H1 (cell line): ENCODE results near the gene CGB3. TPM values are rescaled to one million over a fixed set of nuclear protein-coding genes. Genes with fewer than 3 reads are reported as not detected.

Experiments
- CTCF ChIA-PET: fragments of 300-600 bp; sonication (Branson Sonifier 250); formaldehyde crosslinking; loops from one replicate; lab custom pipeline; 2021; ENCODE audit not compliant: partially characterized antibody; lab: Charles Lee
- POLR2A ChIA-PET: fragments of 300-600 bp; sonication (Branson Sonifier 250); formaldehyde crosslinking; loops from one replicate; lab custom pipeline; 2021; ENCODE audit warnings: inconsistent platforms; ENCODE audit not compliant: partially characterized antibody; lab: Charles Lee
- DNase-seq, 2 experiments: peaks; one replicate each; pipeline versions ENCODE4 v3.0.0 to v3.0.0-alpha.2; 2010 to 2022; ENCODE audit warnings: low spot score in 2 of 2, low read depth in 1 of 2, mixed read lengths in 1 of 2
- FAIRE-seq: peaks from 2 replicates; lab custom pipeline; 2011; peaks lifted over from hg19 to GRCh38; lab: Jason Lieb, UNC
- H2AFZ ChIP-seq: 2 replicates; pipeline ENCODE4 v1.8.1; 2012; ENCODE audit warnings: low read length, inconsistent platforms
- H2AK5ac ChIP-seq: 2 replicates; pipeline ENCODE4 v1.6.1; 2013; ENCODE audit warnings: low read depth, low read length
- H2BK120ac ChIP-seq: replicated peaks from 2 replicates; pipeline ENCODE3; 2013; ENCODE audit warnings: low read depth, low read length, inconsistent platforms
- H2BK12ac ChIP-seq: 2 replicates; pipeline ENCODE4 v1.6.1; 2013; ENCODE audit warnings: low read depth, low read length
- H2BK15ac ChIP-seq: 2 replicates; pipeline ENCODE4 v1.6.1; 2013; ENCODE audit warnings: low read length
- H2BK20ac ChIP-seq: 2 replicates; pipeline ENCODE4 v1.6.1; 2013; ENCODE audit warnings: low read length
- H2BK5ac ChIP-seq: 2 replicates; pipeline ENCODE4 v1.6.1; 2013; ENCODE audit warnings: low read depth, low read length
- H3K14ac ChIP-seq: 2 replicates; pipeline ENCODE4 v1.6.1; 2013; ENCODE audit warnings: inconsistent platforms; ENCODE audit not compliant: insufficient read length
- H3K18ac ChIP-seq: 2 replicates; pipeline ENCODE4 v1.6.1; 2013; ENCODE audit warnings: low read length; ENCODE audit errors: extremely low read depth
- H3K23ac ChIP-seq: 2 replicates; pipeline ENCODE4 v1.6.1; 2013; ENCODE audit warnings: inconsistent platforms; ENCODE audit not compliant: insufficient read length
- H3K23me2 ChIP-seq: 2 replicates; pipeline ENCODE4 v1.6.1; 2013; ENCODE audit warnings: low read depth, low read length
- H3K27ac ChIP-seq: 2 replicates; pipeline ENCODE4 v1.6.1; 2011; ENCODE audit warnings: low read depth, low read length, inconsistent platforms
- H3K27me3 ChIP-seq, 4 experiments: replicated peaks in 1 of 4; 1 replicate in 1 of 4; 2 replicates in 3 of 4; pipeline versions ENCODE4 v1.6.1 to v1.8.1; 2011 to 2013; ENCODE audit warnings: low read length in 3 of 4, mild to moderate bottlenecking in 3 of 4, inconsistent platforms in 2 of 4, mixed read lengths in 2 of 4, moderate library complexity in 1 of 4; ENCODE audit not compliant: control insufficient read depth in 3 of 4, insufficient read depth in 3 of 4; ENCODE audit errors: extremely low read depth in 1 of 4
- H3K36me3 ChIP-seq, 4 experiments: 2 replicates each; pipeline versions ENCODE4 v1.6.1 to v1.8.1; 2011 to 2013; ENCODE audit warnings: mild to moderate bottlenecking in 4 of 4, low read length in 3 of 4, moderate library complexity in 2 of 4, control low read depth in 1 of 4, inconsistent platforms in 1 of 4; ENCODE audit not compliant: insufficient read depth in 4 of 4, control insufficient read depth in 2 of 4
- H3K4ac ChIP-seq: replicated peaks from 2 replicates; pipeline ENCODE3; 2013; ENCODE audit warnings: low read length, low read depth, mixed read lengths, inconsistent platforms; ENCODE audit not compliant: insufficient read length
- H3K4me1 ChIP-seq, 4 experiments: replicated peaks in 1 of 4; 1 replicate in 1 of 4; 2 replicates in 3 of 4; pipeline versions ENCODE4 v1.6.1 to v1.8.1; 2011 to 2013; ENCODE audit warnings: low read length in 3 of 4, inconsistent platforms in 2 of 4, mixed read lengths in 1 of 4; ENCODE audit not compliant: insufficient read depth in 4 of 4, control insufficient read depth in 3 of 4
- H3K4me2 ChIP-seq, 2 experiments: 2 replicates each; pipeline versions ENCODE4 v1.6.1 to v1.8.1; 2011 to 2013; ENCODE audit warnings: low read depth in 2 of 2, low read length in 2 of 2, control low read depth in 1 of 2, inconsistent platforms in 1 of 2, mild to moderate bottlenecking in 1 of 2; ENCODE audit not compliant: insufficient read depth in 1 of 2
- H3K4me3 ChIP-seq, 4 experiments: fragments of 200-600, 300-600 bp in 1 of 4; sonication (generic), shearing (Covaris generic), sonication (Bioruptor Twin) in 1 of 4; 2 replicates each; pipeline versions ENCODE4 v1.5.1 to v1.8.1; 2011 to 2016; ENCODE audit warnings: low read length in 4 of 4, low read depth in 3 of 4, control low read depth in 2 of 4, inconsistent platforms in 2 of 4, mild to moderate bottlenecking in 2 of 4, mixed read lengths in 1 of 4, moderate library complexity in 1 of 4; ENCODE audit not compliant: insufficient read depth in 2 of 4; ENCODE audit errors: extremely low read depth in 1 of 4
- H3K56ac ChIP-seq: replicated peaks from 2 replicates; pipeline ENCODE3; 2013; ENCODE audit warnings: low read depth, mild to moderate bottlenecking, mixed read lengths, low read length, inconsistent platforms; ENCODE audit not compliant: insufficient read length
- H3K79me1 ChIP-seq: 2 replicates; pipeline ENCODE4 v1.6.1; 2013; ENCODE audit warnings: low read depth, low read length, control low read depth
- H3K79me2 ChIP-seq, 2 experiments: 2 replicates each; pipeline versions ENCODE4 v1.6.1 to v1.8.1; 2012 to 2013; ENCODE audit warnings: low read length in 2 of 2, mild to moderate bottlenecking in 2 of 2, inconsistent platforms in 1 of 2; ENCODE audit not compliant: insufficient read depth in 2 of 2, control insufficient read depth in 1 of 2
- H3K9ac ChIP-seq, 4 experiments: replicated peaks in 1 of 4; 1 replicate in 1 of 4; 2 replicates in 3 of 4; pipeline versions ENCODE4 v1.6.1 to v1.8.1; 2011 to 2013; ENCODE audit warnings: low read depth in 3 of 4, low read length in 3 of 4, control low read depth in 2 of 4, mild to moderate bottlenecking in 2 of 4, moderate library complexity in 2 of 4, inconsistent platforms in 1 of 4; ENCODE audit errors: extremely low read depth in 1 of 4
- H3K9me3 ChIP-seq, 2 experiments: 2 replicates each; pipeline versions ENCODE4 v1.6.1 to v1.8.1; 2012 to 2013; ENCODE audit warnings: mild to moderate bottlenecking in 2 of 2, moderate library complexity in 2 of 2, control low read depth in 1 of 2, inconsistent platforms in 1 of 2, low read depth in 1 of 2, low read length in 1 of 2, mixed read lengths in 1 of 2; ENCODE audit not compliant: insufficient read depth in 2 of 2
- H4K20me1 ChIP-seq, 2 experiments: replicated peaks in 1 of 2; 2 replicates each; pipeline versions ENCODE3 to v1.8.1; 2011 to 2013; ENCODE audit warnings: inconsistent platforms in 2 of 2, low read length in 2 of 2, mild to moderate bottlenecking in 1 of 2; ENCODE audit not compliant: insufficient read depth in 2 of 2, control insufficient read depth in 1 of 2
- H4K5ac ChIP-seq: 2 replicates; pipeline ENCODE4 v1.6.1; 2013; ENCODE audit warnings: low read length, low read depth, mixed read lengths, inconsistent platforms; ENCODE audit not compliant: insufficient read length
- H4K8ac ChIP-seq: 2 replicates; pipeline ENCODE4 v1.8.0; 2013; ENCODE audit warnings: mild to moderate bottlenecking, moderate library complexity, low read length, inconsistent platforms; ENCODE audit not compliant: insufficient read depth; ENCODE audit errors: extremely low read depth
- H4K91ac ChIP-seq: replicated peaks from 2 replicates; pipeline ENCODE3; 2013; ENCODE audit warnings: low read length, mixed read lengths, inconsistent platforms; ENCODE audit not compliant: insufficient read length
- BACH1 ChIP-seq: IDR thresholded peaks from 2 replicates; pipeline ENCODE4 v1.6.1; 2012; ENCODE audit warnings: low read length, improper control_type of control experiment
- BCL11A ChIP-seq, 2 experiments: IDR thresholded peaks; one replicate each; pipeline ENCODE4 v1.6.1; 2011; ENCODE audit warnings: low read depth in 2 of 2, low read length in 2 of 2, mild to moderate bottlenecking in 2 of 2
- CTBP2 ChIP-seq: IDR thresholded peaks from 2 replicates; pipeline ENCODE4 v1.7.0; 2011; ENCODE audit warnings: borderline replicate concordance, mild to moderate bottlenecking, moderate library complexity, mixed read lengths, low read length; ENCODE audit not compliant: insufficient read depth, insufficient read length
- CTCF ChIP-seq, 3 experiments: IDR thresholded peaks; 1 replicate in 2 of 3; 2 replicates in 1 of 3; pipeline versions ENCODE4 v1.5.1 to v1.6.1; 2011; ENCODE audit warnings: low read length in 3 of 3, mild to moderate bottlenecking in 3 of 3, inconsistent platforms in 2 of 3, low read depth in 1 of 3, moderate library complexity in 1 of 3; ENCODE audit not compliant: insufficient read depth in 1 of 3; ENCODE audit errors: control extremely low read depth in 1 of 3
- GABPA ChIP-seq: IDR thresholded peaks from 2 replicates; pipeline ENCODE4 v1.6.1; 2011; ENCODE audit warnings: mild to moderate bottlenecking, low read length, moderate library complexity, borderline replicate concordance; ENCODE audit not compliant: insufficient read depth
- MAFK ChIP-seq: IDR thresholded peaks from 2 replicates; pipeline ENCODE4 v1.6.1; 2012; ENCODE audit warnings: low read depth, mild to moderate bottlenecking, improper control_type of control experiment, low read length
- SIX5 ChIP-seq: IDR thresholded peaks from 2 replicates; pipeline ENCODE4 v1.6.1; 2011; ENCODE audit warnings: mild to moderate bottlenecking, low read depth, low read length
- SRF ChIP-seq: IDR thresholded peaks from 2 replicates; pipeline ENCODE4 v1.6.1; 2011; ENCODE audit warnings: mild to moderate bottlenecking, low read depth, low read length, moderate library complexity
- TAF1 ChIP-seq: IDR thresholded peaks from 2 replicates; pipeline ENCODE4 v1.6.1; 2011; ENCODE audit warnings: mild to moderate bottlenecking, low read depth, low read length
- TCF12 ChIP-seq: IDR thresholded peaks from 2 replicates; pipeline ENCODE4 v1.6.1; 2011; ENCODE audit warnings: low read depth, mild to moderate bottlenecking, low read length
- TEAD4 ChIP-seq: IDR thresholded peaks from 2 replicates; pipeline ENCODE4 v1.6.1; 2012; ENCODE audit warnings: low read depth, low read length, inconsistent platforms, mixed read lengths
- ZNF274 ChIP-seq: IDR thresholded peaks from 2 replicates; pipeline ENCODE4 v1.7.0; 2012; ENCODE audit warnings: low read length, borderline replicate concordance; ENCODE audit errors: extremely low read depth
- WGBS, 2 experiments: shearing (Covaris generic) in 1 of 2; methylation state at CpG; one replicate each; pipeline versions ENCODE4 v1.1.6 to v1.1.7; 2013 to 2015; ENCODE audit warnings: low lambda C conversion rate in 2 of 2, mixed read lengths in 2 of 2, inconsistent platforms in 1 of 2, low coverage in 1 of 2, missing lambda C conversion rate in 1 of 2; ENCODE audit not compliant: insufficient replicate concordance in 2 of 2, insufficient coverage in 1 of 2, insufficient read length in 1 of 2; ENCODE audit errors: extremely low coverage in 1 of 2, missing lambda C conversion rate in 1 of 2; 5-methylcytosine and 5-hydroxymethylcytosine counted together
- polyA plus RNA-seq, 7 experiments: library from polyadenylated mRNA; depleted of rRNA in 3 of 7; stranded (reverse) in 5 of 7; unstranded in 2 of 7; fragments of >200 nt in 5 of 7; fragments of 200-250 nt in 2 of 7; gene quantifications; 1 replicate in 5 of 7; 2 replicates in 1 of 7; 4 replicates in 1 of 7; pipeline versions ENCODE4 v1.2.1 to v1.2.3, GENCODE V29; 2011 to 2013; ENCODE audit warnings: missing spikeins in 2 of 7, mixed read lengths in 2 of 7
- total RNA-seq: library from RNA; stranded (reverse); fragmentation: NEBNext Ultra II Directional; extraction: Animal tissue kit (Norgen Biotek cat#: 25700); gene quantifications from 2 replicates; pipeline ENCODE4 v1.2.1, GENCODE V29; 2021

The CGB3 gene
- total and polyA plus RNA-seq, 2 of the 8 experiments (the other 6 are each of a cell fraction or from before 2014, with no cell fraction given): not detected

- FAIRE-seq (no peak), DNase-seq (no peak)
- Histone ChIP-seq H2BK20ac (no peak overlapping the region), H3K9ac (no peak overlapping the region), H4K8ac (no peak overlapping the region), H3K79me2 (no peaks in the 10 kb centered on the region), H3K4ac (no peak overlapping the region), H3K4me1 (peaks cover 0 to 24% (median 17%) of the 10 kb centered on the region in 4 experiments; a peak in 6 of 7 replicates), H3K27me3 (peaks cover 16 to 66% (median 57%) of the 10 kb centered on the region in 4 experiments), H3K4me3 (no peak overlapping the region), H3K14ac (no peak overlapping the region), H3K36me3 (peaks cover 0 to 4% (median 0%) of the 10 kb centered on the region in 4 experiments; a peak in 1 of 8 replicates), H2AK5ac (no peak overlapping the region), H3K4me2 (no peak overlapping the region), H2AFZ (no peak overlapping the region), H4K20me1 (no peaks in the 10 kb centered on the region), H3K27ac (no peak overlapping the region), H3K9me3 (peaks cover 0 to 5% of the 10 kb centered on the region in 2 experiments; a peak in 1 of 4 replicates), H3K23me2 (peaks cover 8% of the 10 kb centered on the region), H2BK12ac (no peak overlapping the region), H3K23ac (no peak overlapping the region), H4K91ac (no peak overlapping the region), H4K5ac (no peak overlapping the region), H2BK120ac (no peak overlapping the region), H2BK15ac (no peak overlapping the region), H3K18ac (no peak overlapping the region), H3K79me1 (no peaks in the 10 kb centered on the region), H2BK5ac (no peak overlapping the region), H3K56ac (no peak overlapping the region)
- ChIA-PET CTCF (interaction anchor here (1.3 to 1.5 kb wide), 2 partner anchors 70 to 158 kb away, joined by 3 to 5 read pairs; no protein-coding TSS in a partner anchor), POLR2A (interaction anchor here (1.4 kb wide), 1 partner anchor 10 kb away, joined by 4 read pairs; the partner anchor contains the start of gene CGB7)
- WGBS, 2 experiments: 88% methylated on average over 3 of the region's 3 CpGs; no CpG with 5 or more reads in 1 of the 2 experiments
- TF ChIP-seq GABPA: no peak
- no peak for TF ChIP-seq SRF
- no peak for TF ChIP-seq MAFK
- TF ChIP-seq TEAD4: no peak
- TF ChIP-seq CTBP2: no peak
- TF ChIP-seq BACH1: no peak
- no peak for TF ChIP-seq SIX5
- TF ChIP-seq BCL11A (IDR thresholded peaks at IDR 0.05; ENCODE audit: low read depth in 2 of 2, low read length in 2 of 2): no peak
- no peak for TF ChIP-seq ZNF274
- no peak for TF ChIP-seq TAF1
- no peak for TF ChIP-seq CTCF (IDR thresholded peaks at IDR 0.05; ENCODE audit: control extremely low read depth in 1 of 3, insufficient read depth in 1 of 3, low read depth in 1 of 3, low read length in 3 of 3)
- no peak for TF ChIP-seq TCF12
These were observed 43.4 kb upstream of the CGB3 start for GRCh38 chr19:49067554-49067953.
